SU-DHL-6 (cell line): ENCODE measurements around the gene ADPRHL1.

Experiments
- H2AFZ ChIP-seq: fragments of 200-600 bp; sonication (generic); 2 replicates; pipeline ENCODE4 v1.6.1; 2014; ENCODE audit warnings: low read depth, mild to moderate bottlenecking, moderate library complexity, mixed read lengths, antibody characterized with exemption, low read length; ENCODE audit not compliant: severe bottlenecking
- H3F3A ChIP-seq: fragments of 200-600 bp; shearing (Covaris generic); 2 replicates; pipeline ENCODE4 v1.6.0; 2016; ENCODE audit warnings: antibody characterized with exemption, mild to moderate bottlenecking; ENCODE audit not compliant: insufficient read depth
- H3K27ac ChIP-seq: fragments of 200-600 bp; sonication (generic); 2 replicates; pipeline ENCODE4 v1.5.1; 2016; ENCODE audit warnings: low read depth, mild to moderate bottlenecking, low read length, moderate library complexity, mixed read lengths
- H3K27me3 ChIP-seq: fragments of 200-600 bp; sonication (generic), shearing (Covaris generic); 2 replicates; pipeline ENCODE4 v1.6.0; 2014; ENCODE audit warnings: mild to moderate bottlenecking, low read length
- H3K36me3 ChIP-seq: fragments of 200-600 bp; sonication (generic); 2 replicates; pipeline ENCODE4 v1.6.1; 2014; ENCODE audit warnings: mild to moderate bottlenecking, low read length, mixed read lengths
- H3K4me2 ChIP-seq: fragments of 300-600, 200-600 bp; shearing (Covaris generic), sonication (generic); 2 replicates; pipeline ENCODE4 v1.6.0; 2014; ENCODE audit warnings: low read length, low read depth, mild to moderate bottlenecking; ENCODE audit not compliant: poor library complexity, severe bottlenecking
- H3K4me3 ChIP-seq: fragments of 200-600 bp; sonication (generic); 2 replicates; pipeline ENCODE4 v1.5.1; 2014; ENCODE audit warnings: antibody characterized with exemption, low read length, mild to moderate bottlenecking, mixed read lengths; ENCODE audit not compliant: insufficient read depth, poor library complexity, severe bottlenecking
- H3K79me2 ChIP-seq: fragments of 200-600 bp; sonication (generic); 2 replicates; pipeline ENCODE4 v1.6.1; 2014; ENCODE audit warnings: mild to moderate bottlenecking, low read length, moderate library complexity; ENCODE audit not compliant: insufficient read depth
- H3K9ac ChIP-seq: fragments of 200-600 bp; sonication (generic); 2 replicates; pipeline ENCODE4 v1.7.0; 2014; ENCODE audit warnings: mild to moderate bottlenecking, low read length
- H3K9me2 ChIP-seq: fragments of 200-600 bp; sonication (generic); replicated peaks from 2 replicates; pipeline ENCODE4 v1.6.1; 2014; ENCODE audit warnings: low read length; ENCODE audit not compliant: insufficient read depth
- H3K9me3 ChIP-seq: fragments of 200-600 bp; sonication (generic); 2 replicates; pipeline ENCODE4 v1.6.1; 2014; ENCODE audit warnings: low read length, mixed read lengths; ENCODE audit not compliant: insufficient read depth
- H4K20me1 ChIP-seq: fragments of 200-600 bp; sonication (generic); 2 replicates; pipeline ENCODE4 v1.6.1; 2014; ENCODE audit warnings: low read depth, mild to moderate bottlenecking, antibody characterized with exemption, low read length, moderate library complexity, mixed read lengths
- EZH2phosphoT487 ChIP-seq: fragments of 200-600 bp; sonication (generic), shearing (Covaris generic); conservative IDR thresholded peaks from 2 replicates; pipeline ENCODE4 v1.6.1; 2018; ENCODE audit warnings: mild to moderate bottlenecking, antibody characterized with exemption, low read length, moderate library complexity, mixed read lengths
- TF ChIP-seq, protein P1 (sequence below): fragments of 200-600 bp; sonication (generic); IDR thresholded peaks from one replicate; pipeline ENCODE4 v1.5.1; 2017; ENCODE audit warnings: antibody characterized with exemption, mild to moderate bottlenecking, low read length, moderate library complexity; ENCODE audit not compliant: insufficient read depth, poor library complexity, severe bottlenecking

The ADPRHL1 gene

DNA sequence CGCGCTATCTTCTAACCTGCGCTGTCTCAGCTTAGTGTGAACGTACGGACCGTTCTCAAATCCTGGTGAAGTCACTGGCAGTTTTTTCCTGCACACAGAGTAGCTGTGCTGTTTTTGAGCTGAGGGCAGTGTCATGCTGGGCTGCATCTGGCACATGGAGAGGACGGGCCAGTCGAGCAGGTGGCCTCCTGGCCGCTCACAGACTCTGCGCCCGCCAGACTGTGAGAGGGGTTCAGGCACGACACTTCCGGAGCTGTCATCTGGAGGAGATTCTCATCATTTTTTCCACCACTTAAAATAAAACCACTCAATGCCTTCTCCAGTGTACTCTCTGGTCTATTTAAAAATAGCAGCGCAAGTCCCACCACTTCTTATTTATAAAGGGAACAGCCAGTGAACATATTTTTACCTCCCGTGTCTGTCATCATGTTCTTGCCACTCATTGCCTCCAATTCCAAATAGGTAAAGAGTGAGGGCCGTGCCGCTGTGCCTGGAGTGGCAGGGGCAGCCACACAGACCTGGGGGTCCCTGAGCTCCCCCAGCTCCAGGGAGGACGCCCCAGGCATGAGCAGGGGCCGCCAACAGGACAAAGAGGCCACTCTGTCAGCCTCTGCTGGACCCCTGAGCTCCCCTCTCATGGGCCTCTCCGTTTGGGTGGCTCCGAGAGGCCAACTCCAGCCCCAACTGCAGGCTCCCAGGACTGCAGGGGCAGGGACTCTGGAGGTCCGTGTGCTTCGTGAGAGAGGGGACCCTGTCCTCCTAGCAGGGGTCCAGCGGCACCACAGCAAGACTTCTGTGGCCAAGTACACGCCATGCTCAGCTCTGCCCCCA lies 52.5 kb downstream of the ADPRHL1 start:
- Histone ChIP-seq H3K4me3 (no peak overlapping the region), H3K9ac (no peak overlapping the region), H3K9me3 (no peaks in the 10 kb centered on the region), H3F3A (no peaks in the 10 kb centered on the region), H3K9me2 (no peaks in the 10 kb centered on the region), H3K27ac (peak overlapping the region; percentile 61), H3K79me2 (no peaks in the 10 kb centered on the region), H3K27me3 (no peaks in the 10 kb centered on the region), H4K20me1 (no peaks in the 10 kb centered on the region), H2AFZ (peak overlapping the region; percentile 51), H3K36me3 (no peaks in the 10 kb centered on the region), H3K4me2 (peak overlapping the region; percentile 37)
- TF ChIP-seq EZH2phosphoT487 = no peak
- TF ChIP-seq, protein P1, sequence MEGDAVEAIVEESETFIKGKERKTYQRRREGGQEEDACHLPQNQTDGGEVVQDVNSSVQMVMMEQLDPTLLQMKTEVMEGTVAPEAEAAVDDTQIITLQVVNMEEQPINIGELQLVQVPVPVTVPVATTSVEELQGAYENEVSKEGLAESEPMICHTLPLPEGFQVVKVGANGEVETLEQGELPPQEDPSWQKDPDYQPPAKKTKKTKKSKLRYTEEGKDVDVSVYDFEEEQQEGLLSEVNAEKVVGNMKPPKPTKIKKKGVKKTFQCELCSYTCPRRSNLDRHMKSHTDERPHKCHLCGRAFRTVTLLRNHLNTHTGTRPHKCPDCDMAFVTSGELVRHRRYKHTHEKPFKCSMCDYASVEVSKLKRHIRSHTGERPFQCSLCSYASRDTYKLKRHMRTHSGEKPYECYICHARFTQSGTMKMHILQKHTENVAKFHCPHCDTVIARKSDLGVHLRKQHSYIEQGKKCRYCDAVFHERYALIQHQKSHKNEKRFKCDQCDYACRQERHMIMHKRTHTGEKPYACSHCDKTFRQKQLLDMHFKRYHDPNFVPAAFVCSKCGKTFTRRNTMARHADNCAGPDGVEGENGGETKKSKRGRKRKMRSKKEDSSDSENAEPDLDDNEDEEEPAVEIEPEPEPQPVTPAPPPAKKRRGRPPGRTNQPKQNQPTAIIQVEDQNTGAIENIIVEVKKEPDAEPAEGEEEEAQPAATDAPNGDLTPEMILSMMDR = no peak

DNA sequence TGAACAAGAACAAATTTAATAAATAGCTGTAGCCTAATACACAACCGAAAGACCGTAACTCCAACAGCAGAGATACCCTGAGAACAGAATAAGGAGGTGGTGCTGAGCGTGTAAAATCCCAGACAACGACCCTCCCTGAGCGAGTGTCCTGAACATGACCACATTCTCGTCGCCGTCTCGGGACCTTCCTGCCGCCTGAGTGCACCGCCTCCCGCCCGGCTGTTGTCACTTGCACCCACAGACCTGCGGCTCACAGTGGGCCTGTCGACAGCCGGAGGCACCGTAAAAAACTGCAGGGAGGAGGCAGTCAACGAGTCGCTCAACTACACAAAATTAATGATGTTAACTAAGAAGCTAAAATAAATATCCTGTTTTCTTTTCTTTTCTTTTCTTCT lies 53.5 kb downstream of the ADPRHL1 start:
- H3K9me2 ChIP-seq = no peaks in the 10 kb centered on the region
- H3K9ac ChIP-seq = no peak overlapping the region
- no peaks in the 10 kb centered on the region for H3K79me2 ChIP-seq
- H3K4me3 ChIP-seq = no peak overlapping the region
- H3F3A ChIP-seq = no peaks in the 10 kb centered on the region
- H3K4me2 ChIP-seq = no peak overlapping the region
- TF ChIP-seq EZH2phosphoT487 = no peak
- TF ChIP-seq, protein P1 = no peak
- no peaks in the 10 kb centered on the region for H3K9me3 ChIP-seq
- H4K20me1 ChIP-seq = no peaks in the 10 kb centered on the region
- peak overlapping the region; percentile 41 for H3K27ac ChIP-seq
- H3K36me3 ChIP-seq = no peaks in the 10 kb centered on the region
- no peak overlapping the region for H2AFZ ChIP-seq
- H3K27me3 ChIP-seq = no peaks in the 10 kb centered on the region

DNA sequence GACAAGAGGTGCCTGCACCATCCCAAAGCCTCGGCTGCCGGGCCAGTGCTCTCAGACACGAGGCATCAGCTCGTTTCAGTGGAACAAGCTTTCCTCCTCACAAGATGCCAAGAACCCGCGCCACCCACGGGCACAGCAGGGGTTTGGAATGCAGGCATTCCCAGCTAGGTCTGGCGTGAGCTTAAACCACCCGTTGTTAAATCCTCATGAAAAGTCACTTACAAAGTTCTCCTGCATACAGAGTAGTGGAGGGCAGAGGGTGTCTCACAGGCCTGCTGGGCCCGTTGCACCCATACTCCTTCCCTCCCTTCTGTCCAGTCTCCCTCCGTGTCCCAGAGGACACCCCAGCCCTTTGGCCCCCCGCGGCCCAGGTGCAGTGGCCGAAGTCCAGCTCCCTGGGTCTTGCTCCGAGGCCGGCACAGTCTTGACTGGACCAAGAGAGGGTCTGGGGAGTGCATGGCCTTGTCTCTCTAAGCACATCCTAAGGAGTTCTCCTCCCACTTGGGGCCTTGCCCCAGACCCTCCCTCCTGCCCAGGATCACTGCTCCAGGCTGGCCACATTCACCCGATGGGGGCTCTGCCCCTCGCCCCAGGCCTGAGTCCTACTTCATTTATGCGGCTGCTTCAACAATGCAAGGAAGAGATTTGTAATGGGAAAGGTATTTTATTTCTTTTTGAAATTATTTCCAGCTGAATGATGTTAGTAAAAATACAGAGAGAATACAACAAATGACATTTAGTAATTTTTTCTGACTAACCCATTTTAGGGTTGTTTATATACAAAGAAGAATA lies 54.1 kb downstream of the ADPRHL1 start:
- TF ChIP-seq EZH2phosphoT487 = no peak
- TF ChIP-seq, protein P1 = no peak
- no peaks in the 10 kb centered on the region for H3K79me2 ChIP-seq
- no peak overlapping the region for H3K4me3 ChIP-seq
- H3K4me2 ChIP-seq = no peak overlapping the region
- H2AFZ ChIP-seq = no peak overlapping the region
- H3F3A ChIP-seq = no peaks in the 10 kb centered on the region
- H4K20me1 ChIP-seq = no peaks in the 10 kb centered on the region
- H3K9me2 ChIP-seq = no peaks in the 10 kb centered on the region
- no peaks in the 10 kb centered on the region for H3K27me3 ChIP-seq
- no peaks in the 10 kb centered on the region for H3K9me3 ChIP-seq
- peak overlapping the region; percentile 41; the same call in 1 of the 2 replicates for H3K27ac ChIP-seq
- no peak overlapping the region for H3K9ac ChIP-seq
- H3K36me3 ChIP-seq = no peaks in the 10 kb centered on the region
